Pulmonary artery endothelial cell (primary cell): Measurements from ENCODE around the gene NBPF1. TPM values are rescaled to one million over a fixed set of nuclear protein-coding genes. Genes with fewer than 3 reads are reported as not detected.
"Not testable (repeated sequence)": the region's sequence is repeated elsewhere in the genome, so short reads cannot be mapped to it uniquely, and the experiment has no call there.

Experiments used
- DNase-seq: peaks from one replicate; pipeline ENCODE4 v3.0.0-alpha.2; 2011; ENCODE audit warnings: low read depth, low spot score
- total RNA-seq: library from RNA; depleted of rRNA; stranded (reverse); fragments of >200 nt; gene quantifications from 2 replicates; pipeline ENCODE4 v1.2.3, GENCODE V29; 2014

The NBPF1 gene
- total RNA-seq, 1 donor from 2014 or later, result 20.2 TPM

GRCh38 chr1:16553244-16553643 is 60.1 kb downstream of the NBPF1 start:
- not testable (repeated sequence) for DNase-seq

DNA sequence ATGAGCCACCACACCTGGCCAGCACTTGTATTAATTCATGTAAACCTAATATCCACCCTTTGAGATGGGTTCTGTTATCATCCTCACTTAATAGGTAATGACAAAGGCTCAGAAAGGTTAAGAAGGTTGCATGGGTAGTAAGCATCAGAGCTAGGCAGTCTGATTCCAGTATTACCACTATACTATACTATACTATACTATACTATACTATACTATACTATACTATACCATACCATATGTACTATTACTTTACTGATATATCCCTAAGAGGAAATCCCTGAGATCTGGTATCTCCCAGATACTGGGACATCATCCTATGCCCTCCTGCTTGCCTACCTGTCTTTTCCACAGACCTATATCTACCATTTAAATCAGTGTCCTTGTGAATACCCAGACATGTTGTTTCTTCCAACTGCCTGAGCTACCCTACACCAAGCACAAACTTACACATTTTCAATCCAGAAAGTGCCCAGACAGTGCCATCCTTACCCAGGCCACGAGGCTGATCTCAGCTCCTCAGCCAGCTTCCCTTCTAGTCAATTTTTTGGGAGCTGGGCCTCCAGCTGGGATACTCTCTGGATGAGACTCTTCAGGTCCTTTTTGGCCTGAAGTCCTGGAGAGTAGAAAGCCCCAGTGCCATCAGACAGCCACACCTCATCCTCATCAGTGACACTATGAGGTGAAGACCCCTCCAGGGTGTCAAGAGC is 63.0 kb downstream of the NBPF1 start:
- DNase-seq, result not testable (repeated sequence)

- not testable (repeated sequence) for DNase-seq
These were observed 63.8 kb downstream of the NBPF1 start for GRCh38 chr1:16549545-16549944.

DNA sequence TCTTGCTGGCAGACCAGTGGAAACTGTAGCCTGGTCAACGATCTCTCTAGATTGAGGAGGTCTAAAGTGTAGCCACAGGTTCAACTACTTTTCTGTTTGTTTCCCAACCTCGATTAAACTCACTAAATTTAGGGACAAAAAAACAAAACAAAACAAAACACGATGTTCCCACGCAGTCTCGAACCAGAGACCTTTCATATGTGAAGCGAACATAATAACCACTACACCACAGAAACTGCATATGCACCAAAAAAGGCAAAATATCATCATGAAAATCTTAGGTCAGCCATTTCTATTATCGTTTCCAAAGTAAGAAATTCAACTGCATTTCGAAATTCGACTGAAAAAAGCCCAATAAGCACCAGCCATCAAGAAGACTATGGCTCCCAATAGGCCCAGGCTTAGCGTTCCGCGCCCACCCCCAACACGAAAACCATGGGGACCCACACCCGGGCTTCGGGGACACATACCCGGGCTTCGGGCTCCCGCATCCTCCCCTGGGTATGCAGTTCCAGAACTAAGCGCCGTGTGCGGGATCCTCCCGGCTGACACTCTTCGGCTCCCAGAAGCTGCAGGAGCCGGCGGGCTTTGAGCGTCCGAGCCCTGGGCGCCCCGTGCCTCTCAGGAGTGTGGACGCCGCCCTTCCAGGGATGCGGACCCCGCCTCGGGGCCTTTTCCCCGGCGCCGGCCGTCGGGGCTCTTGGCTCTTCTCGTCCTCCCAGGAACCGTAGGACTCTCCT is 65.7 kb downstream of the NBPF1 start:
- not testable (repeated sequence) for DNase-seq

DNA sequence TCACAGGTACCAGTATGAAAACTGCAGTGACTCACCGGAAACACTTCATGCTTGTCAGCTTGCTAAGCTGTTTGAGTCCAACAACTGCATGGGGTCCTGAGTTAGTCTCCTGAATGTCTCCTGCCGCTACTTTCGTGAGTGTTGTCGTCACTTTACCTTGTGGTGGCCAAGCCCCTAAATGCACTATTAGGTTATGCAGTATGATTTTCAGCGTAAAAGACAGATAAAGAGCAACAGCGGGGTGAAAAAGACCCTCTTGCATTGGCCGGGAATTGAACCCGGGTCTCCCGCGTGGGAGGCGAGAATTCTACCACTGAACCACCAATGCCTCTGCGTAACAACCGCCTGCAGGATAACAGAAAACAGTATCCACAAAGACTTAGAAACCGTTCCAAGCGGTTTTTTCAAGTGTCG is 67.7 kb downstream of the NBPF1 start:
- not testable (repeated sequence) for DNase-seq

DNA sequence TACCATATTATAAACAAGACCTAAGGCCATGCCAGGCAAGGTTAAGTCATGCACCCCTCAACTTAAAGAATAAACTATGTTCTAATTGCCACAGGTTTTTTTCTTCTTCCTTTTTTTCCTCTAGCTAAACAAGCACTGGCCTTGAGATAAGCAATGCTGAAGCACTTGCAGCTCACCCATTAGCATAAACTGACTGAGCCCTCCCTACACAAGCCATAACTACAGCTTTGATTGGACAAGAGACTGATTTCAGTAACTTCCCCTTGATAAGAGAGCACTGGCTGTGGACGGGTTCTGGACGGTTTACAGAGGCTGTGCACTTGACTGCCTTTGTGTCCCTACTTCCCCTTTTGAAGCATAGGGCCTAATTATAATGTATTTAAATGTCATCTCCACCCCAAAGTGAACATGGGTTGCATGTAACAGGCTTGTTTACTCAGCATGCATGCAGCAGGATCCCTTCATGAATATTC is 72.9 kb downstream of the NBPF1 start:
- DNase-seq, result not testable (repeated sequence)

GRCh38 chr1:16537528-16537927 is 75.8 kb downstream of the NBPF1 start:
- DNase-seq, result not testable (repeated sequence)

DNA sequence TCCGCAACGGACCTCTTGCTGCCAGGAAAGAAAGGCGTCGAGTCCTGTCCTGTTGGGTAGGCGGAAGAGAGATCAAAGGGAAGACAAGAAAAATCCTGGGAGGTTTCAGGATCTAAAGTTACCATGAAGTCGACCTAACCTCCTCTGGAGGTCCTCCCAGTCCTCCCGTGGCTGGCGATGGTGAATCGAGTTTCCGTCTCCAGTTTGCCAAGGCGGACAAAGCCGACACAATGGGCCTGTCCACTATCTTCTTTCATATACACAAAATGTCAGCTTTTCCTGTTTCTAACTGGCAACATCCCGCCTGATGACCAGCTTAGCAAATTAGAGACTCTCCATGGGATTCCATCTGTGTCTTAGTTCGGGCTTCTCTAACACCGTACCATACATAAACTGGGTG is 76.6 kb downstream of the NBPF1 start:
- not testable (repeated sequence) for DNase-seq

DNA sequence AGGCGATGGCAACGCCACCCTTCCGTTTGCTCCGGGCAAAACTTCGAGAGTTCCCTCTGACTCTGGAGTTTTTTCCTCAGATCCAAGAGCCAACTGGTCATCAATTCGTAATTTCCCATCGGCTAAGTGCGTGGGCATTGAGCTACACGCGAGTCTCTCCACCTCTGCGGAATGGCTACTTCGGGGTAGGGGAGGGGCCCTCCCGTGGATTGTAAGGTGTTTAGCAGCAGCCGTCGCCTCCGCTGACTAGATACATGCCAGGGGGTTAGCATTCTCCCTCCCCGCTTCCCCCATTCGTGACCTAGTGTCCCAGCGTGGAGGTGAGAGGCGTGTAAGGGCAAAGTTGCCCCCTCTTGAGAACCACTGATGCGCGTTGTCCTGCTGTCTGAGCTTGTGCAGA is 77.5 kb downstream of the NBPF1 start:
- DNase-seq, result not testable (repeated sequence)

- not testable (repeated sequence) for DNase-seq
These were observed 77.9 kb downstream of the NBPF1 start for GRCh38 chr1:16535487-16535886.

DNA sequence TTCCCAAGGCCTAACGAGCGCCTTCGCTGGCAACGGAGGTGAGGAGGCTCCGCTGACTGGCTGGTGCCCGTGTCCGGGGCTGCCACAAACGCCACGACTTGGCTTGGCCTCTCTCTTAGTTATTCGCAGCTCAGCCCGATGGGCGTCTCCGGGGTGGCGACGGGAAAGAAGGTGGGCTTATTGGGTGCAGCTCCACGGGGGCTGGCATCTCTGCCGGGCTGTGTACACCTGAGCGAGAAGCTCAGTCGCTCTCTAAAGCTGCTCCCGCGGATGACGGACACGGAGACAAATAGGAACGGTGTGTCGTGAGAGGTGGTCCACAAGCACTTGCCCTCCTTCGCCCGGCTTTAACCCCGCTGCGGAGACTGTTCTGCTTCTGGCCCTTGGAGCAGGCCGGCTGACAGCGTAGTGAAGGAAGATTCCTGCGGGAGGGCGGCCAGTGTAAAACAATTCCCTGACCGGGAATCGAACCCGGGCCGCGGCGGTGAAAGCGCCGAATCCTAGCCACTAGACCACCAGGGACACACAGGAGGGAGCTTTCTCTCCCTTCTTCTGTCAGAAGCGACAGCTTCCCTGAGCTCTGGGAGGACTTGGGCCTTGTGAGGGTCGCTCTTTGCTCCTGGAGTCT is 78.4 kb downstream of the NBPF1 start:
- not testable (repeated sequence) for DNase-seq

GRCh38 chr1:16534239-16534828 is 79.0 kb downstream of the NBPF1 start:
- DNase-seq, result not testable (repeated sequence)

DNA sequence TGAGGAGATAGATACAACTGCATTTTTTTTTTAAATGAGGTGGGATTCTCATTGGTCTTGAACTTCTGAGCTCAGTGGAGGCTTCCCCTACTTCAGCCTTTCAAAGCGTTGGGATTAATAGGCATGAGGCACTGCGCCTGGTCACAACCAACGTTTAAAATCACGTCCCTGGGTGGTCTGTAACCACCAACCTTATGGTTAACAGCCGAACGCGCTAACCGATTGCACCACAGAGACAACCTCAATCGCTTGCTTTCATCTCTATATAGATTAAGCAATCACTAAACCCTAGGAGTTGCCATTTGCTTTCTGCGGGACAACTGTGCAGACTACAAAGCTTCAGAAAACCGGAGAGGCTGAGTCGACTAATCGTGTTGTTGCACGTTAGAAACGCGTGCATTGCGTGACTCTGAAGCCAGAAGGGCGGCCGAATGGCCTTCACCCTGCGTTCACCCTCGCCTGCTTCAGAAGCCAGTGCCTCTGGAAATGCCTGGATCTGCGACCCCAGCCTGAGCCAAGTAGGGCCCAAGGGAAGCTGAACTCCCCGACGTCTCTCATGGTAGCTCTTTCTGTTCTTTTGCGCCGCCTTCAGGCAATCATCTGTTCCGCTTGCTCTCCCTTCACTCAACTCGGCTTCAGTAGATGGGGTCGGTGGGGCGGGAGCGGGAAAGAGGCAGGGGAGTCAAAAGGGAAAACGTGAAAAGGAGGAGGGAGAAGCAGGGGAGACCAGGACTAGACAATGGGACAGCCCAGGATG is 81.0 kb downstream of the NBPF1 start:
- DNase-seq, result not testable (repeated sequence)

DNA sequence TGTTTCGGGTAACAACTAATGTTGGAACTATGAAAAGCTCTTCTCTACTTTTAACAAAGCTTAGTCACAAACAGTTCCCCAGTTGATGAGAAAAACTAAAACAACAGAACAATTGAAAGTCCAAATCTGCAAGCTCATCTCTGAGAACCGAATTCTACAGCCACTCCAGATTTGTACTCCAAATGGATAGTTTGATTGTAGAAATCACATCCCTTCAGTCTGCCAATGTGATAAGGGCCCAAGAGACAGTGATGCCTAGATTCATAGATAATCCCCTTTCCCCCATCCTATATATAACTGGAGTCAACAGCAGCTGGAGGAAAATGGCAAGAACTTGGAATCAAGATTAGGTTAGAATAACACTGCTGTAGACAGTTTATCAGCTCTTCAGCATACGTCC is 85.0 kb downstream of the NBPF1 start:
- DNase-seq, result not testable (repeated sequence)

- not testable (repeated sequence) for DNase-seq
These were observed 87.6 kb downstream of the NBPF1 start for GRCh38 chr1:16525769-16526168.

DNA sequence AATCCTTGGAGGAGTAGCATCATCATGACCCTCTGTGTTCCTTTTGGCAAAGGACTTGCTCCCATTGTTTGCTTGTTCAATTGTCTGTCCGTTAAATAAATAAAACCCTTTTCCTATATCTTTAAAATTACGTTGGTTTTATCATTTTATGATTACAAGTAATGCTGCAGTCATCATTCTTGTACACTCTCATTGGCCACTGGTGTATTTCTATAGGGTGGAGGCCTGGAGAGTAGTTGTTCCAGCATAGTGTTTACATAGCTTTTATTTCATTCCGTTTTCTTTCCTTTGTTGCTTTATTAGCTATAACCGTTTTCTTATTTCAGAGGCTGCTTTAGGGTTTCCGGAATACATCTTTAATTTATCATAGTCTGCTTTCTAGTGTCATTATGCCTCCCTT is 91.7 kb downstream of the NBPF1 start:
- DNase-seq, result not testable (repeated sequence)

- no peak for DNase-seq
These were observed 92.1 kb downstream of the NBPF1 start for GRCh38 chr1:16521288-16521583.

GRCh38 chr1:16520435-16521287 is 92.7 kb downstream of the NBPF1 start:
- DNase-seq, result not testable (repeated sequence)

GRCh38 chr1:16519255-16519951 is 94.0 kb downstream of the NBPF1 start:
- DNase-seq, result not testable (repeated sequence)

- not testable (repeated sequence) for DNase-seq
These were observed 94.5 kb downstream of the NBPF1 start for GRCh38 chr1:16518913-16519254.
